H1 (cell line): ENCODE results near the gene ETV4.

ENCODE experiments used
- ATF2 ChIP-seq: IDR thresholded peaks from 2 replicates; pipeline ENCODE4 v1.6.1; 2012; ENCODE audit warnings: low read length, inconsistent platforms
- BCL11A ChIP-seq, 2 experiments: IDR thresholded peaks; one replicate each; pipeline ENCODE4 v1.6.1; 2011; ENCODE audit warnings: low read depth in 2 of 2, low read length in 2 of 2, mild to moderate bottlenecking in 2 of 2
- CBX5 ChIP-seq: fragments of 300-800, 300-1000 bp; sonication (generic); IDR thresholded peaks from 2 replicates; pipeline ENCODE4 v1.7.1; 2016; ENCODE audit warnings: antibody characterized with exemption, low read length, low read depth
- CREB1 ChIP-seq: IDR thresholded peaks from 2 replicates; pipeline ENCODE4 v1.6.1; 2012; ENCODE audit warnings: inconsistent platforms
- CTCF ChIP-seq, 3 experiments: IDR thresholded peaks; 1 replicate in 2 of 3; 2 replicates in 1 of 3; pipeline versions ENCODE4 v1.5.1 to v1.6.1; 2011; ENCODE audit warnings: low read length in 3 of 3, mild to moderate bottlenecking in 3 of 3, inconsistent platforms in 2 of 3, low read depth in 1 of 3, moderate library complexity in 1 of 3; ENCODE audit not compliant: insufficient read depth in 1 of 3; ENCODE audit errors: control extremely low read depth in 1 of 3
- EZH2 ChIP-seq: fragments of 200-600 bp; sonication (generic); IDR thresholded peaks from 2 replicates; pipeline ENCODE4 v1.7.1; 2012; ENCODE audit warnings: low read depth, mild to moderate bottlenecking, moderate library complexity, low read length, inconsistent platforms; ENCODE audit not compliant: severe bottlenecking
- MAX ChIP-seq: IDR thresholded peaks from 2 replicates; pipeline ENCODE4 v1.6.1; 2012; ENCODE audit warnings: inconsistent platforms
- POLR2A ChIP-seq, 2 experiments: IDR thresholded peaks; 1 replicate in 1 of 2; 2 replicates in 1 of 2; pipeline ENCODE4 v1.6.1; 2011; ENCODE audit warnings: low read depth in 2 of 2, low read length in 2 of 2, mild to moderate bottlenecking in 2 of 2; ENCODE audit errors: control extremely low read depth in 1 of 2
- POLR2AphosphoS5 ChIP-seq: IDR thresholded peaks from 2 replicates; pipeline ENCODE4 v1.6.1; 2011; ENCODE audit warnings: low read depth, low read length
- RFX5 ChIP-seq: IDR thresholded peaks from 2 replicates; pipeline ENCODE4 v1.6.1; 2011; ENCODE audit warnings: low read depth, low read length, improper control_type of control experiment, borderline replicate concordance

GRCh38 chr17:43515656-43516055 lies 30.5 kb downstream of the ETV4 start:
- TF ChIP-seq MAX (no peak), ATF2 (no peak), EZH2 (no peak), CTCF (IDR thresholded peaks at IDR 0.05; ENCODE audit: control extremely low read depth in 1 of 3, insufficient read depth in 1 of 3, low read depth in 1 of 3, low read length in 3 of 3) (no peak), RFX5 (no peak), CBX5 (no peak), POLR2A (IDR thresholded peaks at IDR 0.05; ENCODE audit: control extremely low read depth in 1 of 2, low read depth in 2 of 2, low read length in 2 of 2) (no peak), CREB1 (no peak), POLR2AphosphoS5 (no peak), BCL11A (IDR thresholded peaks at IDR 0.05; ENCODE audit: low read depth in 2 of 2, low read length in 2 of 2) (no peak)
